Gastroesophageal sphincter (tissue), 4 donors: ENCODE results near the gene AMDHD2. TPM values are rescaled to one million over a fixed set of nuclear protein-coding genes. Genes with fewer than 3 reads are reported as not detected.

ENCODE experiments used
- ATAC-seq: fragments of 150-250 bp; one replicate; pipeline ENCODE4 v1.9.1; 2016; ENCODE audit warnings: mild to moderate bottlenecking, moderate library complexity
- H3K27ac ChIP-seq, 4 donors: fragments of 200-600 bp; sonication (generic) in 3 of 4; 1 replicate in 3 of 4; 2 replicates in 1 of 4; pipeline ENCODE4 v1.5.1; 2016 to 2019
- H3K27me3 ChIP-seq: fragments of 200-600 bp; sonication (generic); one replicate; pipeline ENCODE4 v1.5.1; 2019
- H3K36me3 ChIP-seq, 2 donors: fragments of 200-600 bp; sonication (generic); one replicate each; pipeline ENCODE4 v1.5.1; 2019; ENCODE audit warnings: control low read depth in 1 of 2
- H3K4me1 ChIP-seq, 3 donors: fragments of 200-600 bp; sonication (generic); 1 replicate in 2 of 3; 2 replicates in 1 of 3; pipeline ENCODE4 v1.5.1; 2016 to 2019; ENCODE audit warnings: control low read depth in 2 of 3
- H3K4me3 ChIP-seq, 2 donors: fragments of 200-600 bp; sonication (generic); one replicate each; pipeline ENCODE4 v1.5.1; 2019; ENCODE audit warnings: mild to moderate bottlenecking in 1 of 2, moderate library complexity in 1 of 2
- H3K9me3 ChIP-seq, 3 donors: fragments of 200-600 bp; sonication (generic); one replicate each; pipeline ENCODE4 v1.5.1; 2017 to 2019; ENCODE audit warnings: control low read depth in 2 of 3
- CTCF ChIP-seq, 4 experiments: fragments of 200-600 bp in 2 of 4; fragments of 450-650 bp in 2 of 4; sonication (generic) in 1 of 4; IDR thresholded peaks; one replicate each; pipeline ENCODE4 v1.5.1; 2017 to 2019; ENCODE audit warnings: antibody characterized with exemption in 4 of 4, mild to moderate bottlenecking in 2 of 4, moderate library complexity in 2 of 4
- EP300 ChIP-seq: sonication (generic); formaldehyde crosslinking; IDR thresholded peaks from one replicate; pipeline ENCODE4 v1.6.1; 2017; ENCODE audit warnings: antibody characterized with exemption, mild to moderate bottlenecking
- POLR2A ChIP-seq, 2 donors: fragments of 450-650 bp; IDR thresholded peaks; one replicate each; pipeline ENCODE4 v1.6.1; 2017; ENCODE audit warnings: antibody characterized with exemption in 2 of 2, mild to moderate bottlenecking in 2 of 2, moderate library complexity in 1 of 2
- POLR2AphosphoS5 ChIP-seq: sonication (generic); formaldehyde crosslinking; IDR thresholded peaks from one replicate; pipeline ENCODE4 v1.6.1; 2017; ENCODE audit warnings: antibody characterized with exemption
- WGBS, 2 donors: methylation state at CpG; one replicate each; pipeline ENCODE4 v1.1.5; 2018; ENCODE audit warnings: low coverage in 1 of 2; 5-methylcytosine and 5-hydroxymethylcytosine counted together
- total RNA-seq, 4 donors: library from RNA; depleted of rRNA; stranded (reverse); fragments of >200 nt; gene quantifications; one replicate each; pipeline ENCODE4 v1.1.0, GENCODE V29; 2016

Gene AMDHD2
- total RNA-seq, 4 donors from 2014 or later: 14.0 to 29.1 (median 23.4) TPM

- ATAC-seq: peak; percentile 44
- WGBS, 2 donors: 83 to 92% methylated on average over 3 to 7 of the region's 11 CpGs
- H3K27ac ChIP-seq: peak overlapping the region in 3 of 4 donors; percentile 17 to 49 (median 37)
- H3K9me3 ChIP-seq: no peaks in the 10 kb centered on the region
- no peaks in the 10 kb centered on the region for H3K27me3 ChIP-seq
- H3K36me3 ChIP-seq: peaks cover 0 to 7% of the 10 kb centered on the region in 2 donors
- H3K4me3 ChIP-seq: no peak overlapping the region
- H3K4me1 ChIP-seq: peaks cover 0 to 24% (median 6%) of the 10 kb centered on the region in 3 donors
- TF ChIP-seq POLR2A (IDR thresholded peaks at IDR 0.05) (no peak), CTCF (IDR thresholded peaks at IDR 0.05) (no peak)
Measured at GRCh38 chr16:2507665-2508064, 12.5 kb upstream of the AMDHD2 start.

GRCh38 chr16:2508722-2509400, 11.3 kb upstream of the AMDHD2 start:
- 82% methylated on average over 3 of the region's 18 CpGs; no CpG with 5 or more reads in 1 of the 2 donors for WGBS, 2 donors
- TF ChIP-seq POLR2A (IDR thresholded peaks at IDR 0.05): no peak
- H3K4me3 ChIP-seq: no peak overlapping the region
- peak overlapping the region in 1 of 4 donors; percentile 24 for H3K27ac ChIP-seq
- ATAC-seq: no peak
- H3K36me3 ChIP-seq: peaks cover 0 to 7% of the 10 kb centered on the region in 2 donors
- H3K9me3 ChIP-seq: no peaks in the 10 kb centered on the region
- H3K4me1 ChIP-seq: peaks cover 0 to 27% (median 12%) of the 10 kb centered on the region in 3 donors
- H3K27me3 ChIP-seq: no peaks in the 10 kb centered on the region

- peak; percentile 48 for ATAC-seq
- H3K27ac ChIP-seq: peak overlapping the region in 3 of 4 donors; percentile 7 to 98 (median 35)
- TF ChIP-seq POLR2AphosphoS5 (peak; percentile 22), EP300 (no peak), CTCF (IDR thresholded peaks at IDR 0.05) (no peak), POLR2A (IDR thresholded peaks at IDR 0.05) (no peak)
- H3K36me3 ChIP-seq: peaks cover 0 to 7% of the 10 kb centered on the region in 2 donors
- peaks cover 0 to 42% (median 27%) of the 10 kb centered on the region in 3 donors for H3K4me1 ChIP-seq
- peak overlapping the region in 1 of 2 donors; percentile 26 for H3K4me3 ChIP-seq
- no peaks in the 10 kb centered on the region for H3K27me3 ChIP-seq
- 17 to 33% methylated on average over 15 to 20 of the region's 24 CpGs for WGBS, 2 donors
- H3K9me3 ChIP-seq: no peaks in the 10 kb centered on the region
Measured at GRCh38 chr16:2511128-2511800, 8.9 kb upstream of the AMDHD2 start.

GRCh38 chr16:2511996-2512734, 8.0 kb upstream of the AMDHD2 start:
- Histone ChIP-seq H3K27me3 (no peaks in the 10 kb centered on the region), H3K9me3 (no peaks in the 10 kb centered on the region), H3K4me1 (peaks cover 0 to 51% (median 36%) of the 10 kb centered on the region in 3 donors), H3K36me3 (peaks cover 0 to 2% of the 10 kb centered on the region in 2 donors), H3K4me3 (no peak overlapping the region), H3K27ac (peak overlapping the region in 3 of 4 donors; percentile 96 to 98 (median 97))
- no peak for ATAC-seq
- TF ChIP-seq POLR2AphosphoS5 (no peak), CTCF (IDR thresholded peaks at IDR 0.05) (no peak), POLR2A (IDR thresholded peaks at IDR 0.05) (no peak), EP300 (no peak)
- 90 to 93% methylated on average over 3 to 7 of the region's 17 CpGs for WGBS, 2 donors

GRCh38 chr16:2512735-2513404, 7.3 kb upstream of the AMDHD2 start:
- no peaks in the 10 kb centered on the region for H3K9me3 ChIP-seq
- peak overlapping the region; percentile 94 to 98 (median 96) for H3K27ac ChIP-seq
- no peaks in the 10 kb centered on the region for H3K36me3 ChIP-seq
- WGBS, 2 donors: 22 to 27% methylated on average over 2 to 5 of the region's 15 CpGs
- peak overlapping the region; percentile 82 to 97 for H3K4me3 ChIP-seq
- H3K27me3 ChIP-seq: no peaks in the 10 kb centered on the region
- ATAC-seq: no peak
- TF ChIP-seq POLR2AphosphoS5 (no peak), POLR2A (IDR thresholded peaks at IDR 0.05) (no peak), EP300 (no peak), CTCF (IDR thresholded peaks at IDR 0.05) (no peak)
- H3K4me1 ChIP-seq: peaks cover 0 to 58% (median 41%) of the 10 kb centered on the region in 3 donors
